ENCODE data around the gene TERT. TPM values are rescaled to one million over a fixed set of nuclear protein-coding genes. Genes with fewer than 3 reads are reported as not detected.

TERT gene
- not detected in 2 replicates for total RNA-seq

GRCh38 chr5:1294835-1295649 lies at the start of gene TERT:
Gene TERT (minus strand): TSS chr5:1295068. CDS start chr5:1294989, 79 bp downstream.

DNA sequence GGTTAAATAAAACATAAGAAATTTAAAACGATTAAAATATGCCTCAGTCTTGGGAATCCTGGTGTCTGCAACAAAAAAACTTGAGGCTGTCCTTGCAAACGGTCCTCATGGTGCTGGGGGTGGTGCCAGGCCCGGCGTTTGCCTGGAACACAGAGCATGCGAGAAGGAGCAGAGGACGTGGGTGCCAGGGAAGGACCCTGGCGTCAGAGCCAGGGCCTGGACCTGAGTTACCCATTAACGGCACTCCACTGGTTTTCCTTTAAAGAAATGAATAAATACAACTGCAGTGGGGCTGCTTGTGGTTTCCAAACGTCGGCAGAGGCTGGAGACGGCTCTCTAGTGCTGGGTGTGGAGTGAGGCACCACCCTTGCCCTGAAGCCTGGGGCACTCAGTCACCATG lies 69.8 kb downstream of the TERT start, which contains the start of gene SLC6A18:
Gene SLC6A18, plus strand, starts transcription at position 301 of the 400 bp plus-strand sequence. Its CDS starts 97 bp downstream, at position 398.

Other genes with a start within 250 kb of the TERT start
- gene SLC12A7, start 183.0 kb downstream of the TERT start, total RNA-seq, result 7.3 and 16.1 TPM in 2 replicates
- gene SLC6A19, start 93.5 kb downstream of the TERT start, total RNA-seq, result not detected in 2 replicates
- gene SLC6A18, start 69.7 kb downstream of the TERT start, total RNA-seq, result not detected in 2 replicates
- 200 and 262 TPM in 2 replicates for gene CLPTM1L, start 50.0 kb upstream of the TERT start, total RNA-seq
- under 0.01 TPM in 1 of 2 replicates, not detected in the other for gene SLC6A3, start 150.4 kb upstream of the TERT start, total RNA-seq
- gene LPCAT1, start 228.9 kb upstream of the TERT start, total RNA-seq, result 33.1 and 37.6 TPM in 2 replicates